HCT116 (cell line): ENCODE measurements around the gene HAUS8.

Experiments used
- ATF3 ChIP-seq: IDR thresholded peaks from 2 replicates; pipeline ENCODE4 v1.6.1; 2012
- EZH2 ChIP-seq: fragments of 200-600 bp; sonication (generic); IDR thresholded peaks from 2 replicates; pipeline ENCODE4 v1.6.1; 2017; ENCODE audit warnings: antibody characterized with exemption, mixed run types
- EZH2phosphoT487 ChIP-seq: fragments of 200-600 bp; IDR thresholded peaks from 2 replicates; pipeline ENCODE4 v1.6.1; 2018; ENCODE audit warnings: antibody characterized with exemption, borderline replicate concordance
- POLR2A ChIP-seq: IDR thresholded peaks from 2 replicates; pipeline ENCODE4 v1.7.0; 2011; ENCODE audit warnings: borderline replicate concordance; ENCODE audit not compliant: insufficient read depth, insufficient read length; ENCODE audit errors: extremely low read depth
- POLR2AphosphoS5 ChIP-seq: IDR thresholded peaks from 2 replicates; pipeline ENCODE4 v1.6.1; 2011; ENCODE audit warnings: mild to moderate bottlenecking, low read depth, low read length, moderate library complexity
- SRF ChIP-seq: IDR thresholded peaks from 2 replicates; pipeline ENCODE4 v1.6.1; 2012; ENCODE audit warnings: low read depth
- TF ChIP-seq, protein P1 (sequence below), 3 experiments: fragments of 200-600 bp in 1 of 3; sonication (generic) in 1 of 3; IDR thresholded peaks in 2 of 3; conservative IDR thresholded peaks in 1 of 3; 2 replicates each; pipeline ENCODE4 v1.5.1; 2012 to 2017; ENCODE audit warnings: low read depth in 2 of 3, low read length in 2 of 3, antibody characterized with exemption in 1 of 3, borderline replicate concordance in 1 of 3, control low read depth in 1 of 3, mild to moderate bottlenecking in 1 of 3, mixed read lengths in 1 of 3, mixed run types in 1 of 3, moderate library complexity in 1 of 3; ENCODE audit not compliant: insufficient read depth in 1 of 3
- TF ChIP-seq, protein P2 (sequence below): IDR thresholded peaks from 2 replicates; pipeline ENCODE4 v1.6.1; 2012; ENCODE audit warnings: low read depth

DNA sequence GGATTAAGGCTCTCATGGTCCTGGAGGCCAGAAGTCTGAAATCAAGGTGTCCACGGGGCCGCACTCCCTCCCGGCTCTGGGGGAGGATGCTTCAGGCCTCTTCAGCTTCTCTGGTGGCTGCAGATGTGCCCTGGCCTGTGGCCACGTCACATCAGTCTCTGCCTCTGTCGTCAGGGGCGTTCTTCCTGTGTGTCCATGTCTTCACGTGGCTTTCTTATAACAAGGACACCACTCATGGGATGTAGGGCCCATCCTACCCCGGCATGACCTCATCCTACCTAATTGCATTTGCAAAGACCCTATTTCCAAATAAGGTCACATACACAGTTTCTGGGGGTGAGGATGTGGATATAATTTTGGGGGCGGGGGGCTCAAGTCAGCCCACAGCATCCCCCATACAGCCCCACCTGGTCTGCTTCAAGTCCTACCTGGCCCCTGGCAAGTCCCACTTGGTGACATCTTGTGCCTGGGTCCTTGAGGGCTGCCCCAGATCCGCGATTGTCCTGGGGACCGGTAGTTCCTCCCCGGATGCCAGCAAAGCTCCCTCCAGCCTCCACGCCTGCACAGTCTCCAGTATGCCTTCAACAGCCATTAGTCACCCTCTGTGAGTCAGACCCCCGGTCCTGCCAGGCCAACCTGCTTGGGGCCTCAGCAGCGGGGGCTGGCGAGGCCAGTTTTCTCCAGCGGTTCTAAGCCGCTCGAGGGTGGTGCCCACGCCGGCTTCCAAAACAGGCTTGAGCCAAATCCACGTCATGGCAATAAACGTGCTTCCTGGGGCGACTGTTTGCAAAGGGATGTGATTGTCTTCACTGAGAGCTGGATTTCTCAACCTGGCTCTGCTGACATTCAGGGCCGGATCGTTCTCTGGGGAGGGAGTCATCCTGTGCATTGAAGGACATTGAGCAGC is 32.5 kb upstream of the HAUS8 start:
- peak; percentile 55; the same call in 1 of the 2 replicates for TF ChIP-seq POLR2AphosphoS5
- no peak for TF ChIP-seq EZH2
- TF ChIP-seq, protein P1, sequence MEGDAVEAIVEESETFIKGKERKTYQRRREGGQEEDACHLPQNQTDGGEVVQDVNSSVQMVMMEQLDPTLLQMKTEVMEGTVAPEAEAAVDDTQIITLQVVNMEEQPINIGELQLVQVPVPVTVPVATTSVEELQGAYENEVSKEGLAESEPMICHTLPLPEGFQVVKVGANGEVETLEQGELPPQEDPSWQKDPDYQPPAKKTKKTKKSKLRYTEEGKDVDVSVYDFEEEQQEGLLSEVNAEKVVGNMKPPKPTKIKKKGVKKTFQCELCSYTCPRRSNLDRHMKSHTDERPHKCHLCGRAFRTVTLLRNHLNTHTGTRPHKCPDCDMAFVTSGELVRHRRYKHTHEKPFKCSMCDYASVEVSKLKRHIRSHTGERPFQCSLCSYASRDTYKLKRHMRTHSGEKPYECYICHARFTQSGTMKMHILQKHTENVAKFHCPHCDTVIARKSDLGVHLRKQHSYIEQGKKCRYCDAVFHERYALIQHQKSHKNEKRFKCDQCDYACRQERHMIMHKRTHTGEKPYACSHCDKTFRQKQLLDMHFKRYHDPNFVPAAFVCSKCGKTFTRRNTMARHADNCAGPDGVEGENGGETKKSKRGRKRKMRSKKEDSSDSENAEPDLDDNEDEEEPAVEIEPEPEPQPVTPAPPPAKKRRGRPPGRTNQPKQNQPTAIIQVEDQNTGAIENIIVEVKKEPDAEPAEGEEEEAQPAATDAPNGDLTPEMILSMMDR (IDR thresholded peaks at IDR 0.05 in 2 of 3, conservative IDR thresholded peaks at IDR 0.05 in 1 of 3; ENCODE audit: borderline replicate concordance in 1 of 3, insufficient read depth in 1 of 3, low read depth in 2 of 3, low read length in 2 of 3), result no peak
- TF ChIP-seq, protein P2, sequence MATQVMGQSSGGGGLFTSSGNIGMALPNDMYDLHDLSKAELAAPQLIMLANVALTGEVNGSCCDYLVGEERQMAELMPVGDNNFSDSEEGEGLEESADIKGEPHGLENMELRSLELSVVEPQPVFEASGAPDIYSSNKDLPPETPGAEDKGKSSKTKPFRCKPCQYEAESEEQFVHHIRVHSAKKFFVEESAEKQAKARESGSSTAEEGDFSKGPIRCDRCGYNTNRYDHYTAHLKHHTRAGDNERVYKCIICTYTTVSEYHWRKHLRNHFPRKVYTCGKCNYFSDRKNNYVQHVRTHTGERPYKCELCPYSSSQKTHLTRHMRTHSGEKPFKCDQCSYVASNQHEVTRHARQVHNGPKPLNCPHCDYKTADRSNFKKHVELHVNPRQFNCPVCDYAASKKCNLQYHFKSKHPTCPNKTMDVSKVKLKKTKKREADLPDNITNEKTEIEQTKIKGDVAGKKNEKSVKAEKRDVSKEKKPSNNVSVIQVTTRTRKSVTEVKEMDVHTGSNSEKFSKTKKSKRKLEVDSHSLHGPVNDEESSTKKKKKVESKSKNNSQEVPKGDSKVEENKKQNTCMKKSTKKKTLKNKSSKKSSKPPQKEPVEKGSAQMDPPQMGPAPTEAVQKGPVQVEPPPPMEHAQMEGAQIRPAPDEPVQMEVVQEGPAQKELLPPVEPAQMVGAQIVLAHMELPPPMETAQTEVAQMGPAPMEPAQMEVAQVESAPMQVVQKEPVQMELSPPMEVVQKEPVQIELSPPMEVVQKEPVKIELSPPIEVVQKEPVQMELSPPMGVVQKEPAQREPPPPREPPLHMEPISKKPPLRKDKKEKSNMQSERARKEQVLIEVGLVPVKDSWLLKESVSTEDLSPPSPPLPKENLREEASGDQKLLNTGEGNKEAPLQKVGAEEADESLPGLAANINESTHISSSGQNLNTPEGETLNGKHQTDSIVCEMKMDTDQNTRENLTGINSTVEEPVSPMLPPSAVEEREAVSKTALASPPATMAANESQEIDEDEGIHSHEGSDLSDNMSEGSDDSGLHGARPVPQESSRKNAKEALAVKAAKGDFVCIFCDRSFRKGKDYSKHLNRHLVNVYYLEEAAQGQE, result no peak
- no peak for TF ChIP-seq EZH2phosphoT487
- TF ChIP-seq ATF3, result no peak
- peak; percentile 78 for TF ChIP-seq SRF
- TF ChIP-seq POLR2A, result no peak
